NB4 (cell line): ENCODE results near the gene ZNF771.

Source experiments
- TF ChIP-seq, protein P1 (sequence below): IDR thresholded peaks from one replicate; pipeline ENCODE4 v1.5.1; 2012; ENCODE audit warnings: low read depth, low read length
- TF ChIP-seq, protein P2 (sequence below): IDR thresholded peaks from 2 replicates; pipeline ENCODE4 v1.6.1; 2011; ENCODE audit warnings: low read depth, low read length

DNA sequence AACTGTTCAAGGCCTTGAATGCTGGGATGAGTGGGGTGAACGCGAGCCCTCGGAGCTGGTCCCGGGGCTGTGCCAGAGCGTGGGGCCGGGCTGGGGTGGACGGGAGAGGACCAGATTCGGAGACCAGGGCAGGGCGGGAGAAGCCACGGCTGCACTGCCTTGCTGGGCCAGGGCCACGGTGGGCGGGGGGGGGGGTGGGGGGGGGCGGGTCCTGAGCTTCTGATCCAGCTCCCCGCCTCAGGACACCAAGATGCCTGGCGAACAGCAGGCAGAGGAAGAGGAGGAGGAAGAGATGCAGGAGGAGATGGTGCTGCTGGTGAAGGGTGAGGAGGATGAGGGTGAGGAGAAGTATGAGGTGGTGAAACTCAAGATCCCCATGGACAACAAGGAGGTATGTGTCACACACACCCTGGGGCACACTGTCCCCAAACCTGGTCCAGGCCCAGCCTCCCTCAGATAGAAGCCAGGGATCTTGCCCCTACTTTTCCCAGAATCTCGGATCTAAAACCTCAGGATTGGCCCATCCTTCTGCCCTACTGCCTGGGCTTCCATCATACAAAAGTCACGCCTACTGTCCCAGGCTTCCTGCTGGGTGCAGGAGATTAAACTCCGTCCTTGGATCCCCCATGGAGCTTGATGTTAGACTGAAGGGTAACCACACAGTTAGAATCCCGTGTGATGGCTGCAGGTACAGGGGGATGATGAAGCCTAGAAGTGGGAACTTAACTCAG, 563 bp downstream of the ZNF771 start:
- TF ChIP-seq, protein P1, sequence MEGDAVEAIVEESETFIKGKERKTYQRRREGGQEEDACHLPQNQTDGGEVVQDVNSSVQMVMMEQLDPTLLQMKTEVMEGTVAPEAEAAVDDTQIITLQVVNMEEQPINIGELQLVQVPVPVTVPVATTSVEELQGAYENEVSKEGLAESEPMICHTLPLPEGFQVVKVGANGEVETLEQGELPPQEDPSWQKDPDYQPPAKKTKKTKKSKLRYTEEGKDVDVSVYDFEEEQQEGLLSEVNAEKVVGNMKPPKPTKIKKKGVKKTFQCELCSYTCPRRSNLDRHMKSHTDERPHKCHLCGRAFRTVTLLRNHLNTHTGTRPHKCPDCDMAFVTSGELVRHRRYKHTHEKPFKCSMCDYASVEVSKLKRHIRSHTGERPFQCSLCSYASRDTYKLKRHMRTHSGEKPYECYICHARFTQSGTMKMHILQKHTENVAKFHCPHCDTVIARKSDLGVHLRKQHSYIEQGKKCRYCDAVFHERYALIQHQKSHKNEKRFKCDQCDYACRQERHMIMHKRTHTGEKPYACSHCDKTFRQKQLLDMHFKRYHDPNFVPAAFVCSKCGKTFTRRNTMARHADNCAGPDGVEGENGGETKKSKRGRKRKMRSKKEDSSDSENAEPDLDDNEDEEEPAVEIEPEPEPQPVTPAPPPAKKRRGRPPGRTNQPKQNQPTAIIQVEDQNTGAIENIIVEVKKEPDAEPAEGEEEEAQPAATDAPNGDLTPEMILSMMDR, result no peak
- TF ChIP-seq, protein P2, sequence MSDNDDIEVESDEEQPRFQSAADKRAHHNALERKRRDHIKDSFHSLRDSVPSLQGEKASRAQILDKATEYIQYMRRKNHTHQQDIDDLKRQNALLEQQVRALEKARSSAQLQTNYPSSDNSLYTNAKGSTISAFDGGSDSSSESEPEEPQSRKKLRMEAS, result no peak
